Fibroblast of the aortic adventitia (primary cell): ENCODE measurements around the gene MBNL2. TPM values are rescaled to one million over a fixed set of nuclear protein-coding genes. Genes with fewer than 3 reads are reported as not detected.
A peak's percentile ranks its signal among the peaks of the same experiment; 100 is the strongest.

Experiments used
- DNase-seq: peaks from one replicate; pipeline ENCODE4 v3.0.0-alpha.2; 2010; ENCODE audit warnings: low read depth
- H3K4me3 ChIP-seq: 2 replicates; pipeline ENCODE4 v1.5.1; 2011; ENCODE audit warnings: low read depth, mild to moderate bottlenecking, control low read depth, low read length, moderate library complexity
- CTCF ChIP-seq: IDR thresholded peaks from 2 replicates; pipeline ENCODE4 v1.5.1; 2011; ENCODE audit warnings: mild to moderate bottlenecking, low read length, control low read depth, inconsistent platforms; ENCODE audit not compliant: insufficient read depth
- total RNA-seq: library from RNA; depleted of rRNA; stranded (reverse); fragments of >200 nt; gene quantifications from 2 replicates; pipeline ENCODE4 v1.2.3, GENCODE V29; 2012; ENCODE audit warnings: low replicate concordance

MBNL2 gene
- total RNA-seq, 1 donor, result 120 TPM

DNA sequence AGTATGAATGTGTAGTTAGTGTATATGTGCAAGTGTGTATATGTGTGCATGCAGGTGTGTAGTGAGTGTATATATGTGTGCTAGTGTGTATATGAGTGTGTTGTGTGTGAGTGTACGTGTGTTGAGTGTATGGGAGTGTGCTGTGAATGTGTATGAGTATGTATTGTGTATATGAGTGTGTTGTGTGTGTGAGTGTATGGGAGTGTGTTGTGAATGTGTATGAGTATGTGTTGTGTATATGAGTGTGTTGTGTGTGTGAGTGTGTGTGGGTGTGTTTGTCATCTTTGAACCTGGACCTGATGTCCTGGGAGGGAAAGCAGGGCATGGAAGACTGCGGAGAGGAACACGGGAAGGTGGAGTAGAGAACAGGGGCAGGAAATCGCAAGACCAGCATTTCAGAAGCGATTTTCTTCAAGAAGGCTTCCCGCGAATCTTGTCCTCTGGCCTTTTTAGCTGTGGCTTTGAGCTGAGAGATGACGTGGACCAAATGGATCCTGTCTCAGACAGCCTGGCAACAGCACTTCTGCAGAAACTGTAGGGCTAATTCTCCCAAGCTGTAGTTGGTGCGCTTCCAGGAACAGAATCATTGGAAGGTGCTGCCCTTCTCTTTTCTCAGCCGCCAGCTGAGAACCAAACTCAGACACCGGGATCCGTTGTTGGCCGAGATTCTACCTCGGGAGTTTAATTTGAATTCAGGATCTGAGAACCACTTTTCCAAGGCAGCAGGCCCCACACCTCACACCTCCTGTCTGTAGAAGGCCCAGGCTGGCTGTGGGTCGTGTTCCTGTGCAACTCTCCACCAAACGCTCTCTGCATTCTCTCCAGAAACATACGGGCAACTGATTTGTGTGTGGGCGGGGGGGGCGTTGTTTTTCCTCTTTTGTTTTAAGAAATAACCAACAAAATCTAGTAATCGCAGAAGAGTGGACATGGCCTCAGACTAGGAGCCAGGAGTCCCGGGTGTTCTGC lies 117.2 kb downstream of the MBNL2 start:
- peak overlapping the region; percentile 15 for H3K4me3 ChIP-seq
- peak; percentile 98 for DNase-seq
- no peak for TF ChIP-seq CTCF

DNA sequence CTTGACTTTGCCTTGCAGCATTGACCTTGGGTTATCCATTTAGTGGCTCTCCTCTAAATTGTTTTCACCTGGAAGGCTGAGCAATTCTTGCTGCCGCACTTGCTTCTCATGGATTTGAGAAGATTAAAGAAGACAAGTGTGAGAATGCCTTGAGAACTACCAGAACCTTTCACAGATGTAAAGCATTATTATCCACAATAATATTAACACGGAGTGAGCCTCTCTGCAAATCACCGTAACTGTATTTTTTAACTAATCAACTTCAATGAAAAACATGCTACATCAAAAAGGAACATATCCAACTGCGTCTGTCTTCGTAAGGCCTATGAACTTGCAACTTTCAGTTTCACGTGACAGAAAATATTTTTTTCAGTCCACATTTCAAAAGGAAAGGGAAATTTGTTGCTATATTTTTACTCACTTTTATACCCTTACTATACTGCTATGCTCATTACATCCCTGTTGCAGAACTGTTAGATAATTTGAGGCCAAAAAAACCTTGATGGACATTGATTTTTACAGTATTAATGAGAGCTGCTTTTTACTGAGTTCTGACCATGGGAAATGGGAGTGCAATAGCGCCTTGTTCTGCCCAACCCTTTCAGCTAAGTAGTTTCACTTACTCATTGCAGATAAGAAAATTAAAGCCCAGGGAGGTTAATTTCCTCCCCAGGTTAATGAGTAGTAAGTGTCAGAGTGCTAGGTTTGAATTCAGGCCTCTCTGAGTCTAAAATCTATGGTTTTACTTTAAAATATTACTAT lies 118.0 kb downstream of the MBNL2 start:
- H3K4me3 ChIP-seq, result no peak overlapping the region
- DNase-seq, result peak; percentile 20
- no peak for TF ChIP-seq CTCF

DNA sequence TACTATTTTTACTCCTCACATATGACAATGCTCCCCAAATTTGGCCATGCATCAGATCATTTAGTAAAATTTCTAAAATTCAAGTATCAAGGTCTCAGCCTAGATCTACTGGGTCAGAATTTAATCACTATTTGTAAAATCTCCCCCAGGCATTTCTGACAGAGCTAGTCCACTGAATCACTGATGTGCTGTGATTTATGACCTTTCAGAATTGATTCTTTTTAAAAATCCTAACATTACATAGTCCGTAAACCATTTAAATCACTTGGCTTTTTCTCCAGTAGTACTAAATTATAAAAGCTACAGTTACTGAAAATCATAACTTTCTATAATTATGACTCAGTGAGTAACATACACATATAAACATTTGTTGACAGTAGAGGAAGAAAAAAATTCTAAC lies 119.0 kb downstream of the MBNL2 start:
- no peak overlapping the region for H3K4me3 ChIP-seq
- DNase-seq, result no peak
- TF ChIP-seq CTCF, result no peak

GRCh38 chr13:97342136-97342535 lies 120.0 kb downstream of the MBNL2 start:
- DNase-seq, result no peak
- TF ChIP-seq CTCF, result no peak
- no peak overlapping the region for H3K4me3 ChIP-seq

DNA sequence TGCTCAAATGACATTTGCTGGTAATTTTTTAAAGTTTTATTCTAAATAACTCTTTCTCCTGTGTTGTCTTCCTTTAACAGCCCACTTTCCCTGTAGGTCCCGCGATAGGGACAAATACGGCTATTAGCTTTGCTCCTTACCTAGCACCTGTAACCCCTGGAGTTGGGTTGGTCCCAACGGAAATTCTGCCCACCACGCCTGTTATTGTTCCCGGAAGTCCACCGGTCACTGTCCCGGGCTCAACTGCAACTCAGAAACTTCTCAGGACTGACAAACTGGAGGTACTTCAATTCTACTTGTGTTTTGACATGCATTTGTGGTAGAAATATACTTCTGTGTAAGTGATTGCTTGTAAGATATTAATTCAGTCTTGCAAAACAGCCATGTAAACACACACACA lies 120.8 kb downstream of the MBNL2 start:
- no peak overlapping the region for H3K4me3 ChIP-seq
- no peak for DNase-seq
- no peak for TF ChIP-seq CTCF

GRCh38 chr13:97344265-97345175 lies 122.4 kb downstream of the MBNL2 start:
- DNase-seq, result peak; percentile 76
- H3K4me3 ChIP-seq, result no peak overlapping the region
- peak; percentile 71 for TF ChIP-seq CTCF
